Caco-2 (cell line): ENCODE data around the gene SERTAD4. TPM values are rescaled to one million over a fixed set of nuclear protein-coding genes. Genes with fewer than 3 reads are reported as not detected.

ENCODE experiments used
- BruUV-seq: library from RNA; stranded (reverse); fragments of 400-500 nt; replicated peaks from 2 replicates; lab custom pipeline; 2021; lab: Mats Ljungman, UMichigan
- CTCF ChIA-PET: fragments of 300-600 bp; sonication (Branson Sonifier 250); formaldehyde crosslinking; loops from one replicate; lab custom pipeline; 2022; ENCODE audit warnings: antibody characterized with exemption; lab: Charles Lee
- POLR2A ChIA-PET: fragments of 300-600 bp; sonication (Branson Sonifier 250); formaldehyde crosslinking; loops from one replicate; lab custom pipeline; 2022; ENCODE audit warnings: antibody characterized with exemption; lab: Charles Lee
- DNase-seq, 2 experiments: peaks; one replicate each; pipeline versions ENCODE4 v3.0.0 to v3.0.0-alpha.2; 2020 to 2022
- H3K27me3 ChIP-seq: replicated peaks from 2 replicates; pipeline ENCODE4 v1.6.0; 2011; ENCODE audit warnings: low read length; ENCODE audit not compliant: control insufficient read depth, insufficient read depth
- H3K36me3 ChIP-seq: 2 replicates; pipeline ENCODE4 v1.5.1; 2011; ENCODE audit warnings: low read length; ENCODE audit not compliant: control insufficient read depth, insufficient read depth
- H3K4me1 ChIP-seq: fragments of 250-450 bp; sonication (Bioruptor Pico); 2 replicates; pipeline ENCODE4 v1.5.1; 2020; ENCODE audit warnings: mild to moderate bottlenecking
- H3K4me3 ChIP-seq: 2 replicates; pipeline ENCODE4 v1.5.1; 2011; ENCODE audit warnings: low read depth, mild to moderate bottlenecking, control low read depth, low read length
- H3K9me3 ChIP-seq: fragments of 250-450 bp; sonication (Bioruptor Pico); 2 replicates; pipeline ENCODE4 v1.5.1; 2020; ENCODE audit warnings: mild to moderate bottlenecking, moderate library complexity
- H3K27ac Mint-ChIP-seq: one replicate; pipeline ENCODE4 v1.8.0; 2022; ENCODE audit warnings: mixed read lengths; ENCODE audit not compliant: unreplicated experiment
- H3K27me3 Mint-ChIP-seq: one replicate; pipeline ENCODE4 v1.8.0; 2022; ENCODE audit warnings: mixed read lengths; ENCODE audit not compliant: insufficient read depth, unreplicated experiment
- H3K36me3 Mint-ChIP-seq: one replicate; pipeline ENCODE4 v1.8.0; 2022; ENCODE audit warnings: mild to moderate bottlenecking, mixed read lengths; ENCODE audit not compliant: insufficient read depth, unreplicated experiment
- H3K4me1 Mint-ChIP-seq: one replicate; pipeline ENCODE4 v1.8.0; 2022; ENCODE audit warnings: low read depth, mixed read lengths; ENCODE audit not compliant: unreplicated experiment
- H3K4me3 Mint-ChIP-seq: one replicate; pipeline ENCODE4 v1.8.0; 2022; ENCODE audit warnings: mild to moderate bottlenecking, moderate library complexity, mixed read lengths; ENCODE audit not compliant: unreplicated experiment
- H3K9me3 Mint-ChIP-seq: one replicate; pipeline ENCODE4 v1.8.0; 2022; ENCODE audit warnings: mixed read lengths; ENCODE audit not compliant: unreplicated experiment
- CTCF ChIP-seq, 2 experiments: fragments of 200-600 bp in 1 of 2; IDR thresholded peaks; 1 replicate in 1 of 2; 2 replicates in 1 of 2; pipeline versions ENCODE4 v1.5.1 to v1.8.0; 2011 to 2022; ENCODE audit warnings: antibody characterized with exemption in 1 of 2, control low read depth in 1 of 2, inconsistent platforms in 1 of 2, low read depth in 1 of 2, low read length in 1 of 2, mild to moderate bottlenecking in 1 of 2, moderate library complexity in 1 of 2; ENCODE audit not compliant: insufficient read depth in 1 of 2, severe bottlenecking in 1 of 2, unreplicated experiment in 1 of 2
- intact Hi-C: fragments of 100-400 bp; cut with micrococcal nuclease; formaldehyde crosslinking; loops from one replicate; pipeline ENCODE4 v1.10.0; 2022; ENCODE audit not compliant: unreplicated experiment
- total RNA-seq: library from RNA; stranded (reverse); gene quantifications from 2 replicates; pipeline ENCODE4 v1.2.3, GENCODE V29; 2022

SERTAD4 gene
- total RNA-seq, 1 experiment from 2014 or later, result 2.8 TPM

DNA sequence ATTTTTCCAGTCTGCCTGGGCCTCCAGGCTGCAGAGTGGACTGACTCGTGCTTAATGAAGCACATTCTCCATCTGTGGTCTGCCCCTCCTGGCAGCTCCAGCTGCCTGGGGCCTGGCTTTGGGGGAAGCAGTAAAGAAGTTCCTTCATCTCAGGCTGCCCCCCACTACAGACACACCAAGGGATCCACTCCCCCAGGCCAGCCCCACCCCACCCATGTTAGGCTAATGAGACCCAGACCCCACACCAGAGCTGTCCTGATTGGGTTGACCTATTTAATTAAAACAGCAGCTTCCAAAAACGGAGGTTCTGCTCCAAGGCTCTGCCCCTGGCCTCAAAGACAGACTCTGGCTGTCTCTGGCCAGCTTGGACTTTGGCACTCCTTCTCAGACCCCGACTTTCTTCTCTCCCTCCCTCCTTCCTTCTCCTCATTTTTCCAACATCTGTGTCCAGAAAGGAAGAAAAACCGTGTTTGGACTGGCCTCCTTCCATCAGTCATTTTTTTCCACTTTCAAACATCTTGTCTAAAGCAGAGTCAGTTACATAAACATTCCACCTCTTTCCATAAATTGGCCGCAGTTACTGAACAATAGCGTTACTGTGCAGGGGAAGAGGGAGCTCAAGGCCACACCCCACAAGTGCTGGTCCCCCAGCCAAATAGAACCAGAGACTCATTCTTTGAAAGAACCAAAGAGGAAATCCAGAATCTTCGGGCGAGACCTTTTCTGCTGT lies 29.7 kb downstream of the SERTAD4 start:
- Mint-ChIP-seq H3K27me3 (no peaks in the 10 kb centered on the region), H3K27ac (no peak overlapping the region), H3K9me3 (peaks cover 10% of the 10 kb centered on the region), H3K36me3 (no peaks in the 10 kb centered on the region), H3K4me1 (peaks cover 7% of the 10 kb centered on the region), H3K4me3 (no peak overlapping the region)
- Histone ChIP-seq H3K4me3 (no peak overlapping the region), H3K27me3 (no peaks in the 10 kb centered on the region), H3K4me1 (peaks cover 18% of the 10 kb centered on the region), H3K36me3 (no peaks in the 10 kb centered on the region), H3K9me3 (no peaks in the 10 kb centered on the region)
- POLR2A ChIA-PET, result no interaction called here
- intact Hi-C loops, result no loop called here
- DNase-seq, result no peak
- CTCF ChIA-PET, result no interaction called here
- no peak for TF ChIP-seq CTCF (IDR thresholded peaks at IDR 0.05; ENCODE audit: insufficient read depth in 1 of 2, low read depth in 1 of 2, low read length in 1 of 2, severe bottlenecking in 1 of 2, unreplicated experiment in 1 of 2)
- BruUV-seq, result no TSS peak

DNA sequence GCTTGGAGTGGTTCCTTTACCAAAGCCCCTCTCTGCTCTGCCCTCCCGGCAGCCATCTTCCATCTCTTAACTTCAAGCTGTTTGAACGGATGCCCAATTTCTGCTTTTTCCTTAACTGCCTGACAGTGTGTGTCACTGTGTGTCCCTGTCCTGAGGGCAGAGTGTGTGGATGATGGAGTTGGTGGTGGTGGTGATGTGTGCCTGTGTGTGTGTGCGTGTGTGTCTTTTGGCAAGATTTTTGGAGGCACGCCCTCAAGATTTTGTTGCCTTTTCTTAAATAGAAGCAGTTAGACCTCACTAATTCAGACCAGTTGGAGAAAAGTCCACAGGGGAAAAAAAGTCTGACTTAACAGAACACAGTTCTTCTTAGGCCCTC lies 30.3 kb downstream of the SERTAD4 start:
- CTCF ChIA-PET, result no interaction called here
- DNase-seq, result no peak
- no TSS peak for BruUV-seq

DNA sequence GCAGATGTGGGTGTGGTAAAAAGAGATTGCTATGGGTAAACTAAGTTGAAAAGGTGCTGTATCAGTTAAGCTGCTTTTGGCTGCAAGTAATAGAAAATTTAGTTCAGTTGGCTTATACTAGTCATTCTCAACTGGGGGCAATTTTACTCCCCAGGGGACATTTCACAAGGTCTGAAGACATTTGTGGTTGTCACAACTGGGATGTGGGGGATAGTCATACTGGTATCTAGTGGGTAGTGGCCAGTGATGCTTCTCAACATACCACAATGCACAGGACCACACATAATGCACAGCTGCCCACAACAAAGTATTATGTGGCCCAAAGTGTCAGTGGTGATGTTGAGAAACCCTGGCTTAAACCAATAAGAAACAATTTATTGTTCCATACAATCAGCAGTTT lies 31.4 kb downstream of the SERTAD4 start:
- H3K4me1 Mint-ChIP-seq, result peaks cover 7% of the 10 kb centered on the region
- Histone ChIP-seq H3K9me3 (no peaks in the 10 kb centered on the region), H3K36me3 (no peaks in the 10 kb centered on the region), H3K27me3 (no peaks in the 10 kb centered on the region), H3K4me3 (no peak overlapping the region), H3K4me1 (peaks cover 18% of the 10 kb centered on the region)
- no peak overlapping the region for H3K4me3 Mint-ChIP-seq
- H3K27me3 Mint-ChIP-seq, result no peaks in the 10 kb centered on the region
- no peak for TF ChIP-seq CTCF (IDR thresholded peaks at IDR 0.05; ENCODE audit: insufficient read depth in 1 of 2, low read depth in 1 of 2, low read length in 1 of 2, severe bottlenecking in 1 of 2, unreplicated experiment in 1 of 2)
- no TSS peak for BruUV-seq
- POLR2A ChIA-PET, result no interaction called here
- no peaks in the 10 kb centered on the region for H3K36me3 Mint-ChIP-seq
- intact Hi-C loops, result no loop called here
- CTCF ChIA-PET, result interaction anchor here (0.6 kb wide), 1 partner anchor 111 kb away, joined by 3 read pairs; no protein-coding TSS in a partner anchor
- peaks cover 10% of the 10 kb centered on the region for H3K9me3 Mint-ChIP-seq
- no peak overlapping the region for H3K27ac Mint-ChIP-seq
- no peak for DNase-seq

More for the DNA sequence above, 30.3 kb downstream of the SERTAD4 start:
- POLR2A ChIA-PET, result no interaction called here
- no peak for TF ChIP-seq CTCF (IDR thresholded peaks at IDR 0.05; ENCODE audit: insufficient read depth in 1 of 2, low read depth in 1 of 2, low read length in 1 of 2, severe bottlenecking in 1 of 2, unreplicated experiment in 1 of 2)
- H3K27me3 ChIP-seq, result no peaks in the 10 kb centered on the region
- no peaks in the 10 kb centered on the region for H3K36me3 ChIP-seq
- H3K4me1 ChIP-seq, result peaks cover 18% of the 10 kb centered on the region
- no peaks in the 10 kb centered on the region for H3K9me3 ChIP-seq
- Mint-ChIP-seq H3K4me3 (no peak overlapping the region), H3K27me3 (no peaks in the 10 kb centered on the region), H3K27ac (no peak overlapping the region), H3K4me1 (peaks cover 7% of the 10 kb centered on the region), H3K9me3 (peaks cover 10% of the 10 kb centered on the region), H3K36me3 (no peaks in the 10 kb centered on the region)
- H3K4me3 ChIP-seq, result no peak overlapping the region
- intact Hi-C loops, result no loop called here
